Measurements from ENCODE around the gene DCDC1. TPM values are rescaled to one million over a fixed set of nuclear protein-coding genes. Genes with fewer than 3 reads are reported as not detected.

The DCDC1 gene
- total RNA-seq, 1 experiment from 2014 or later = 0.58 TPM

- TF ChIP-seq CTCF (conservative IDR thresholded peaks at IDR 0.05; ENCODE audit: low read depth, low read length) = no peak
- no peak for TF ChIP-seq EZH2 (IDR thresholded peaks at IDR 0.05; ENCODE audit: borderline replicate concordance, low read depth, low read length, poor library complexity, severe bottlenecking)
- no peaks in the 10 kb centered on the region for H3K36me3 ChIP-seq (ENCODE audit: insufficient read depth, low read length, poor library complexity, severe bottlenecking)
- peak; percentile 24 for DNase-seq (ENCODE audit: low spot score)
- POLR2A ChIA-PET (ENCODE audit: low non-redundant PET) = no interaction called here
- H3K9me3 ChIP-seq (ENCODE audit: low read depth, low read length, poor library complexity, severe bottlenecking) = no peaks in the 10 kb centered on the region
- H3K27ac ChIP-seq (ENCODE audit: low read depth, low read length, poor library complexity, severe bottlenecking) = no peak overlapping the region
- no TSS peak for BruUV-seq (replicated peaks)
- H3K4me3 ChIP-seq (ENCODE audit: low read depth, low read length, poor library complexity, severe bottlenecking) = no peak overlapping the region
- no peaks in the 10 kb centered on the region for H3K4me1 ChIP-seq (ENCODE audit: insufficient read depth, low read length, poor library complexity, severe bottlenecking)
- CTCF ChIA-PET = no interaction called here
- H3K27me3 ChIP-seq (replicated peaks; ENCODE audit: insufficient read depth, low read depth, low read length, poor library complexity) = no peaks in the 10 kb centered on the region
- intact Hi-C loops (cut with micrococcal nuclease; ENCODE audit: unreplicated experiment) = no loop called here
Observed at GRCh38 chr11:31199378-31199777, 170.2 kb downstream of the DCDC1 start.

GRCh38 chr11:31173926-31174680 lies 195.4 kb downstream of the DCDC1 start:
- no peaks in the 10 kb centered on the region for H3K36me3 ChIP-seq (ENCODE audit: insufficient read depth, low read length, poor library complexity, severe bottlenecking)
- no peak for TF ChIP-seq EZH2 (IDR thresholded peaks at IDR 0.05; ENCODE audit: borderline replicate concordance, low read depth, low read length, poor library complexity, severe bottlenecking)
- TF ChIP-seq CTCF (conservative IDR thresholded peaks at IDR 0.05; ENCODE audit: low read depth, low read length) = no peak
- no peak for DNase-seq (ENCODE audit: low spot score)
- H3K27ac ChIP-seq (ENCODE audit: low read depth, low read length, poor library complexity, severe bottlenecking) = no peak overlapping the region
- POLR2A ChIA-PET (ENCODE audit: low non-redundant PET) = interaction anchor here (0.6 kb wide), 1 partner anchor 1773 kb away, joined by 3 read pairs; no protein-coding TSS in a partner anchor
- CTCF ChIA-PET = no interaction called here
- no peak overlapping the region for H3K4me3 ChIP-seq (ENCODE audit: low read depth, low read length, poor library complexity, severe bottlenecking)
- no peaks in the 10 kb centered on the region for H3K4me1 ChIP-seq (ENCODE audit: insufficient read depth, low read length, poor library complexity, severe bottlenecking)
- BruUV-seq (replicated peaks) = no TSS peak
- peaks cover 37% of the 10 kb centered on the region for H3K9me3 ChIP-seq (ENCODE audit: low read depth, low read length, poor library complexity, severe bottlenecking)
- no peaks in the 10 kb centered on the region for H3K27me3 ChIP-seq (replicated peaks; ENCODE audit: insufficient read depth, low read depth, low read length, poor library complexity)
- intact Hi-C loops (cut with micrococcal nuclease; ENCODE audit: unreplicated experiment) = no loop called here

GRCh38 chr11:31160504-31161422 lies 208.8 kb downstream of the DCDC1 start:
- H3K4me3 ChIP-seq (ENCODE audit: low read depth, low read length, poor library complexity, severe bottlenecking) = no peak overlapping the region
- no peaks in the 10 kb centered on the region for H3K36me3 ChIP-seq (ENCODE audit: insufficient read depth, low read length, poor library complexity, severe bottlenecking)
- CTCF ChIA-PET = interaction anchor here (0.6 kb wide), 1 partner anchor 838 kb away, joined by 3 read pairs; no protein-coding TSS in a partner anchor
- POLR2A ChIA-PET (ENCODE audit: low non-redundant PET) = interaction anchor here (0.7 kb wide), 1 partner anchor 54 kb away, joined by 3 read pairs; no protein-coding TSS in a partner anchor
- intact Hi-C loops (cut with micrococcal nuclease; ENCODE audit: unreplicated experiment) = no loop called here
- DNase-seq (ENCODE audit: low spot score) = peak; percentile 78
- BruUV-seq (replicated peaks) = no TSS peak
- TF ChIP-seq EZH2 (IDR thresholded peaks at IDR 0.05; ENCODE audit: borderline replicate concordance, low read depth, low read length, poor library complexity, severe bottlenecking) = no peak
- TF ChIP-seq CTCF (conservative IDR thresholded peaks at IDR 0.05; ENCODE audit: low read depth, low read length) = peak; percentile 86
- H3K4me1 ChIP-seq (ENCODE audit: insufficient read depth, low read length, poor library complexity, severe bottlenecking) = peaks cover 31% of the 10 kb centered on the region
- H3K9me3 ChIP-seq (ENCODE audit: low read depth, low read length, poor library complexity, severe bottlenecking) = no peaks in the 10 kb centered on the region
- H3K27me3 ChIP-seq (replicated peaks; ENCODE audit: insufficient read depth, low read depth, low read length, poor library complexity) = no peaks in the 10 kb centered on the region
- H3K27ac ChIP-seq (ENCODE audit: low read depth, low read length, poor library complexity, severe bottlenecking) = no peak overlapping the region

Data from A673 (cell line).